WTC11 (cell line): ENCODE measurements around the gene COL5A1.

Experiments
- CREB1 ChIP-seq: sonication (generic); formaldehyde crosslinking; IDR thresholded peaks from 2 replicates; pipeline ENCODE4 v1.8.0; 2023; ENCODE audit warnings: mild to moderate bottlenecking, missing genetic modification reagents
- ESRRA ChIP-seq: sonication (generic); formaldehyde crosslinking; IDR thresholded peaks from 2 replicates; pipeline ENCODE4 v1.8.1; 2022; ENCODE audit warnings: mild to moderate bottlenecking, missing genetic modification reagents, borderline replicate concordance
- ETV6 ChIP-seq: sonication (generic); formaldehyde crosslinking; IDR thresholded peaks from 2 replicates; pipeline ENCODE4 v1.8.1; 2022; ENCODE audit warnings: mild to moderate bottlenecking, missing genetic modification reagents
- FOXP4 ChIP-seq: sonication (generic); formaldehyde crosslinking; IDR thresholded peaks from 2 replicates; pipeline ENCODE4 v1.8.0; 2022; ENCODE audit warnings: mild to moderate bottlenecking, missing genetic modification reagents
- KAT7 ChIP-seq: sonication (generic); formaldehyde crosslinking; IDR thresholded peaks from 2 replicates; pipeline ENCODE4 v1.8.1; 2023; ENCODE audit warnings: missing genetic modification reagents, mild to moderate bottlenecking, borderline replicate concordance
- NR3C1 ChIP-seq: sonication (generic); formaldehyde crosslinking; conservative IDR thresholded peaks from 2 replicates; pipeline ENCODE4 v1.8.1; 2023; ENCODE audit warnings: low read depth, mild to moderate bottlenecking, missing genetic modification reagents
- SMAD3 ChIP-seq: sonication (generic); formaldehyde crosslinking; IDR thresholded peaks from 2 replicates; pipeline ENCODE4 v1.8.0; 2022; ENCODE audit warnings: missing genetic modification reagents, mild to moderate bottlenecking, borderline replicate concordance
- SMAD4 ChIP-seq: sonication (generic); formaldehyde crosslinking; IDR thresholded peaks from 2 replicates; pipeline ENCODE4 v1.8.0; 2022; ENCODE audit warnings: mild to moderate bottlenecking, missing genetic modification reagents
- ZNF219 ChIP-seq: sonication (generic); formaldehyde crosslinking; IDR thresholded peaks from 2 replicates; pipeline ENCODE4 v1.8.0; 2023; ENCODE audit warnings: missing genetic modification reagents, mild to moderate bottlenecking, borderline replicate concordance
- ZNF317 ChIP-seq: sonication (generic); formaldehyde crosslinking; IDR thresholded peaks from 2 replicates; pipeline ENCODE4 v1.8.1; 2023; ENCODE audit warnings: low read depth, mild to moderate bottlenecking, moderate library complexity, missing genetic modification reagents, borderline replicate concordance
- TF ChIP-seq, protein P1 (sequence below): fragments of 200-600 bp; IDR thresholded peaks from 2 replicates; pipeline ENCODE4 v1.8.0; 2022; ENCODE audit warnings: antibody characterized with exemption
- TF ChIP-seq, protein P2 (sequence below): sonication (generic); formaldehyde crosslinking; IDR thresholded peaks from 2 replicates; pipeline ENCODE4 v1.8.0; 2022; ENCODE audit warnings: mild to moderate bottlenecking, missing genetic modification reagents
- TF ChIP-seq, protein P3 (sequence below): fragments of 250-450 bp; sonication (Bioruptor Pico); IDR thresholded peaks from 2 replicates; pipeline ENCODE4 v1.9.0; 2021; ENCODE audit warnings: mild to moderate bottlenecking
- TF ChIP-seq, protein P4 (sequence below): sonication (generic); formaldehyde crosslinking; IDR thresholded peaks from 2 replicates; pipeline ENCODE4 v1.8.0; 2023; ENCODE audit warnings: missing genetic modification reagents, mild to moderate bottlenecking, borderline replicate concordance

GRCh38 chr9:134712243-134712642, 70.6 kb downstream of the COL5A1 start:
- TF ChIP-seq, protein P1, sequence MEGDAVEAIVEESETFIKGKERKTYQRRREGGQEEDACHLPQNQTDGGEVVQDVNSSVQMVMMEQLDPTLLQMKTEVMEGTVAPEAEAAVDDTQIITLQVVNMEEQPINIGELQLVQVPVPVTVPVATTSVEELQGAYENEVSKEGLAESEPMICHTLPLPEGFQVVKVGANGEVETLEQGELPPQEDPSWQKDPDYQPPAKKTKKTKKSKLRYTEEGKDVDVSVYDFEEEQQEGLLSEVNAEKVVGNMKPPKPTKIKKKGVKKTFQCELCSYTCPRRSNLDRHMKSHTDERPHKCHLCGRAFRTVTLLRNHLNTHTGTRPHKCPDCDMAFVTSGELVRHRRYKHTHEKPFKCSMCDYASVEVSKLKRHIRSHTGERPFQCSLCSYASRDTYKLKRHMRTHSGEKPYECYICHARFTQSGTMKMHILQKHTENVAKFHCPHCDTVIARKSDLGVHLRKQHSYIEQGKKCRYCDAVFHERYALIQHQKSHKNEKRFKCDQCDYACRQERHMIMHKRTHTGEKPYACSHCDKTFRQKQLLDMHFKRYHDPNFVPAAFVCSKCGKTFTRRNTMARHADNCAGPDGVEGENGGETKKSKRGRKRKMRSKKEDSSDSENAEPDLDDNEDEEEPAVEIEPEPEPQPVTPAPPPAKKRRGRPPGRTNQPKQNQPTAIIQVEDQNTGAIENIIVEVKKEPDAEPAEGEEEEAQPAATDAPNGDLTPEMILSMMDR, result no peak
- TF ChIP-seq SMAD4 (CRISPR knock-in tag), result no peak
- TF ChIP-seq SMAD3 (CRISPR knock-in tag), result no peak
- TF ChIP-seq ZNF219, result no peak
- TF ChIP-seq NR3C1 (CRISPR knock-in tag), result no peak
- TF ChIP-seq, protein P2, sequence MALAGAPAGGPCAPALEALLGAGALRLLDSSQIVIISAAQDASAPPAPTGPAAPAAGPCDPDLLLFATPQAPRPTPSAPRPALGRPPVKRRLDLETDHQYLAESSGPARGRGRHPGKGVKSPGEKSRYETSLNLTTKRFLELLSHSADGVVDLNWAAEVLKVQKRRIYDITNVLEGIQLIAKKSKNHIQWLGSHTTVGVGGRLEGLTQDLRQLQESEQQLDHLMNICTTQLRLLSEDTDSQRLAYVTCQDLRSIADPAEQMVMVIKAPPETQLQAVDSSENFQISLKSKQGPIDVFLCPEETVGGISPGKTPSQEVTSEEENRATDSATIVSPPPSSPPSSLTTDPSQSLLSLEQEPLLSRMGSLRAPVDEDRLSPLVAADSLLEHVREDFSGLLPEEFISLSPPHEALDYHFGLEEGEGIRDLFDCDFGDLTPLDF (CRISPR knock-in tag), result no peak
- TF ChIP-seq, protein P3, sequence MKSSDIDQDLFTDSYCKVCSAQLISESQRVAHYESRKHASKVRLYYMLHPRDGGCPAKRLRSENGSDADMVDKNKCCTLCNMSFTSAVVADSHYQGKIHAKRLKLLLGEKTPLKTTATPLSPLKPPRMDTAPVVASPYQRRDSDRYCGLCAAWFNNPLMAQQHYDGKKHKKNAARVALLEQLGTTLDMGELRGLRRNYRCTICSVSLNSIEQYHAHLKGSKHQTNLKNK, result no peak
- no peak for TF ChIP-seq KAT7 (CRISPR knock-in tag)
- TF ChIP-seq CREB1 (CRISPR knock-in tag), result no peak
- TF ChIP-seq, protein P4, sequence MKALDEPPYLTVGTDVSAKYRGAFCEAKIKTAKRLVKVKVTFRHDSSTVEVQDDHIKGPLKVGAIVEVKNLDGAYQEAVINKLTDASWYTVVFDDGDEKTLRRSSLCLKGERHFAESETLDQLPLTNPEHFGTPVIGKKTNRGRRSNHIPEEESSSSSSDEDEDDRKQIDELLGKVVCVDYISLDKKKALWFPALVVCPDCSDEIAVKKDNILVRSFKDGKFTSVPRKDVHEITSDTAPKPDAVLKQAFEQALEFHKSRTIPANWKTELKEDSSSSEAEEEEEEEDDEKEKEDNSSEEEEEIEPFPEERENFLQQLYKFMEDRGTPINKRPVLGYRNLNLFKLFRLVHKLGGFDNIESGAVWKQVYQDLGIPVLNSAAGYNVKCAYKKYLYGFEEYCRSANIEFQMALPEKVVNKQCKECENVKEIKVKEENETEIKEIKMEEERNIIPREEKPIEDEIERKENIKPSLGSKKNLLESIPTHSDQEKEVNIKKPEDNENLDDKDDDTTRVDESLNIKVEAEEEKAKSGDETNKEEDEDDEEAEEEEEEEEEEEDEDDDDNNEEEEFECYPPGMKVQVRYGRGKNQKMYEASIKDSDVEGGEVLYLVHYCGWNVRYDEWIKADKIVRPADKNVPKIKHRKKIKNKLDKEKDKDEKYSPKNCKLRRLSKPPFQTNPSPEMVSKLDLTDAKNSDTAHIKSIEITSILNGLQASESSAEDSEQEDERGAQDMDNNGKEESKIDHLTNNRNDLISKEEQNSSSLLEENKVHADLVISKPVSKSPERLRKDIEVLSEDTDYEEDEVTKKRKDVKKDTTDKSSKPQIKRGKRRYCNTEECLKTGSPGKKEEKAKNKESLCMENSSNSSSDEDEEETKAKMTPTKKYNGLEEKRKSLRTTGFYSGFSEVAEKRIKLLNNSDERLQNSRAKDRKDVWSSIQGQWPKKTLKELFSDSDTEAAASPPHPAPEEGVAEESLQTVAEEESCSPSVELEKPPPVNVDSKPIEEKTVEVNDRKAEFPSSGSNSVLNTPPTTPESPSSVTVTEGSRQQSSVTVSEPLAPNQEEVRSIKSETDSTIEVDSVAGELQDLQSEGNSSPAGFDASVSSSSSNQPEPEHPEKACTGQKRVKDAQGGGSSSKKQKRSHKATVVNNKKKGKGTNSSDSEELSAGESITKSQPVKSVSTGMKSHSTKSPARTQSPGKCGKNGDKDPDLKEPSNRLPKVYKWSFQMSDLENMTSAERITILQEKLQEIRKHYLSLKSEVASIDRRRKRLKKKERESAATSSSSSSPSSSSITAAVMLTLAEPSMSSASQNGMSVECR (CRISPR knock-in tag), result no peak
- no peak for TF ChIP-seq ESRRA
- TF ChIP-seq ZNF317 (CRISPR knock-in tag), result no peak
- TF ChIP-seq FOXP4 (CRISPR knock-in tag), result no peak
- no peak for TF ChIP-seq ETV6 (CRISPR knock-in tag)
